ENCODE results near the gene ANKRD49.

Gene ANKRD49

DNA sequence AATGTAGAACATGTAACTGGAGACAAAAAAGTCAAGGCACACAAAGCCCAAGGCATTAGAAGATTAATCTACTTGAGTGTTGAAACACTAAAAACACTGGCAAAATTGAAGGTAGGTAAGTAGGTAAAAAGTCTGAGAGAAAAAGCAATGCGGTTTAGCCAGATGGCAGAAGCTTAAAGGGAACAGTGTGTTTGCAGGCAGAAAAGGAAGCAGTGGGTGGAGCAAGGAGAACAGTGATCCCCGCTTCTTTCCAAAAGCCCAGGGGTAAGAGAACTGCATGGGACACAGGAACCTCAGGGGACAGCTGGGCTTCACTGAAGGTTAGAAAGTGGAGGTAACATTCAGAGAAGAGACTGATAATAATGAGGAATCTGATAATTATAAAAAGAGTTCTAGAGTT lies 16.2 kb upstream of the ANKRD49 start:
- no peak for TF ChIP-seq CEBPB (IDR thresholded peaks at IDR 0.05)
- no peak for TF ChIP-seq USF1 (IDR thresholded peaks at IDR 0.05)
- no peak for TF ChIP-seq FOXM1 (IDR thresholded peaks at IDR 0.05; ENCODE audit: borderline replicate concordance, low read depth)
- no peak for TF ChIP-seq REST (IDR thresholded peaks at IDR 0.05; ENCODE audit: low read depth)
- TF ChIP-seq ZBTB7A (IDR thresholded peaks at IDR 0.05; ENCODE audit: low read depth), result no peak
- TF ChIP-seq TCF12 (IDR thresholded peaks at IDR 0.05; ENCODE audit: low read depth), result no peak
- no peak for TF ChIP-seq CREB1 (IDR thresholded peaks at IDR 0.05; ENCODE audit: low read depth)
- no peak for TF ChIP-seq MAX (IDR thresholded peaks at IDR 0.05)
- TF ChIP-seq NFIC (IDR thresholded peaks at IDR 0.05), result no peak
- TF ChIP-seq EGR1 (IDR thresholded peaks at IDR 0.05), result no peak
- TF ChIP-seq TEAD4 (IDR thresholded peaks at IDR 0.05), result no peak
- TF ChIP-seq EP300 (IDR thresholded peaks at IDR 0.05; ENCODE audit: borderline replicate concordance), result no peak
- TF ChIP-seq TAF1 (IDR thresholded peaks at IDR 0.05; ENCODE audit: low read depth), result no peak
- no peak for TF ChIP-seq RAD21 (IDR thresholded peaks at IDR 0.05; ENCODE audit: low read depth)
- no peak for TF ChIP-seq YY1 (IDR thresholded peaks at IDR 0.05; ENCODE audit: low read depth)

DNA sequence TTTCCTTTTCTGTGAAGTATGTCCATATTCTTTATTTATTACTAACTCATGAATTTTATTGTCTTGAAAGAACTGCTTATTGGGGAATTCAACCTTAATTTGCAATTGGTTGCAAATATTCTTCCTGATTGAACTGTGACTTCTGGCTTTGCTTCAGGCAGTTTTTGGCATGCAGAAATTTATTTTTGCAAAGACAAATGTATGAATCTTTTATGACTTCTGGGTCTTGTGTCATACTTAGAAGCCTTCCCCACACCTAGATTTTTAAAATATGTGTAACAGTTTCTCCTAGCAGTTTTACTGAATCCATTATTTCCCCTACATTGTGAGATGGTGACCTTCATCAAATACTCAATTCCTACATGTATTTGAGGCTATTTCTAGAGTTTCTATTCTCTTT lies 12.4 kb upstream of the ANKRD49 start:
- TF ChIP-seq ZBTB7A (IDR thresholded peaks at IDR 0.05; ENCODE audit: low read depth), result no peak
- TF ChIP-seq USF1 (IDR thresholded peaks at IDR 0.05), result no peak

DNA sequence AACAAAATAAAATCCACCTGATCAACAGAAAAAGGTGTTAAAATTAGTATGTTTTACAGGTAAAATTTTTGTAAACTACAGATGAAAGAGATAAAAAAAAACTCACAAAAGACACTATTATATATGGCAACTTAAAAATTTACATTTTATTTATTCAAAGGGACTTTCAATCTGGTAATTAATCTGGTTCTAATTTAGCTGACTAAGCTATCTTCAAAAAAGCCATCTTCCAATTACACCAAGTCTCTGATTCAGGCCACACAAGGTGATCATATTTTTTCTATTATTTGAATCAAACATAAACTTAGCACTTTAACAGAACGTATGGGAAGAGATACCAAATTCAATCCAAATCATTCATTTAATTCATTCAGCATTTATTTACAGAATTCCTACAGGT lies 7.7 kb upstream of the ANKRD49 start:
- no peak for TF ChIP-seq REST (IDR thresholded peaks at IDR 0.05; ENCODE audit: low read depth)

GRCh38 chr11:94494126-94494680 lies 419 bp downstream of the ANKRD49 start:
- no peak for TF ChIP-seq NFIC (IDR thresholded peaks at IDR 0.05)
- no peak for TF ChIP-seq CREB1 (IDR thresholded peaks at IDR 0.05; ENCODE audit: low read depth)

- no peak for TF ChIP-seq CEBPB (IDR thresholded peaks at IDR 0.05)
- TF ChIP-seq YY1 (IDR thresholded peaks at IDR 0.05; ENCODE audit: low read depth), result no peak
- no peak for TF ChIP-seq FOXM1 (IDR thresholded peaks at IDR 0.05; ENCODE audit: borderline replicate concordance, low read depth)
- TF ChIP-seq TCF12 (IDR thresholded peaks at IDR 0.05; ENCODE audit: low read depth), result no peak
Measured at GRCh38 chr11:94500181-94500580, 6.4 kb downstream of the ANKRD49 start.

DNA sequence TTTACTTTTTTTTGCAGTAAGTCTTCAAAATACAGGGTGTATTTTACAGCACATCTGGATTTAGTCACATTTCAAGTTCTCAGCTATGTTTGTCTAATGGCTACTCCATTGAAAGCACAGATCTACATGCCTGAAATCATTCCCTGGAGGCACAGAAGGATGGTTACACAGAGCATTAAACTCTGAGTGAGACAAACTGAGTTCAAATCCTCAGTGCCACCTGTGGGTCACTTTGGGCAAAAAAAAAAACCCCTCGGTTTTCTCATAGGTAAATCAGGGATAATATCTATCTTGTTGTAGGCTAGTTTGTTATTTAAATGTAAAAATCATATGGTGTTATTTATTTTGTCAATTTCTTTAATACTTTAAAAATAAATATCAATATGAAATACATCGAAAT lies 7.7 kb downstream of the ANKRD49 start:
- TF ChIP-seq EGR1 (IDR thresholded peaks at IDR 0.05) (no peak), REST (IDR thresholded peaks at IDR 0.05; ENCODE audit: low read depth) (no peak), TEAD4 (IDR thresholded peaks at IDR 0.05) (no peak), TCF12 (IDR thresholded peaks at IDR 0.05; ENCODE audit: low read depth) (no peak), USF1 (IDR thresholded peaks at IDR 0.05) (no peak), MAX (IDR thresholded peaks at IDR 0.05) (no peak), CREB1 (IDR thresholded peaks at IDR 0.05; ENCODE audit: low read depth) (no peak), TAF1 (IDR thresholded peaks at IDR 0.05; ENCODE audit: low read depth) (no peak), ZBTB7A (IDR thresholded peaks at IDR 0.05; ENCODE audit: low read depth) (no peak), RAD21 (IDR thresholded peaks at IDR 0.05; ENCODE audit: low read depth) (no peak)
